Cardiac muscle cell (in vitro differentiated cells and primary cell): ENCODE results near the gene PDX1. TPM values are rescaled to one million over a fixed set of nuclear protein-coding genes. Genes with fewer than 3 reads are reported as not detected.

Experiments
- DNase-seq, 2 donors: peaks; one replicate each; pipeline versions ENCODE4 v3.0.0 to v3.0.0-alpha.2; 2010 to 2017; ENCODE audit warnings: low read depth in 1 of 2, low spot score in 1 of 2
- H3K27ac ChIP-seq: fragments of 200-600 bp; sonication (generic); 2 replicates; pipeline ENCODE4 v1.5.1; 2016
- H3K27me3 ChIP-seq: fragments of 200-600 bp; sonication (generic); 2 replicates; pipeline ENCODE4 v1.6.0; 2016; ENCODE audit warnings: control low read depth
- H3K36me3 ChIP-seq: fragments of 200-600 bp; sonication (generic); 2 replicates; pipeline ENCODE4 v1.5.1; 2016; ENCODE audit warnings: control low read depth
- H3K4me1 ChIP-seq: fragments of 200-600 bp; sonication (generic); 2 replicates; pipeline ENCODE4 v1.8.1; 2017; ENCODE audit warnings: low read depth, mild to moderate bottlenecking, mixed run types
- H3K4me3 ChIP-seq: fragments of 200-600 bp; sonication (generic); 2 replicates; pipeline ENCODE4 v1.5.1; 2016; ENCODE audit warnings: mild to moderate bottlenecking
- H3K9me3 ChIP-seq: fragments of 200-600 bp; sonication (generic); 2 replicates; pipeline ENCODE4 v1.5.1; 2017; ENCODE audit warnings: low read depth, mild to moderate bottlenecking, control low read depth
- polyA plus RNA-seq: library from polyadenylated mRNA; unstranded; fragments of >200 nt; fragmentation: Nextera tagmentation; extraction: Ambion mirVana; gene quantifications from 2 replicates; pipeline ENCODE4 v1.2.1, GENCODE V29; 2016
- total RNA-seq: library from RNA; depleted of rRNA; stranded (reverse); fragments of >200 nt; gene quantifications from 2 replicates; pipeline ENCODE4 v1.2.3, GENCODE V29; 2016
- TF ChIP-seq, protein P1 (sequence below): IDR thresholded peaks from 2 replicates; pipeline ENCODE4 v1.5.1; 2012; ENCODE audit warnings: low read depth, mild to moderate bottlenecking, low read length

The PDX1 gene
- total and polyA plus RNA-seq, 2 experiments from 2014 or later: not detected

DNA sequence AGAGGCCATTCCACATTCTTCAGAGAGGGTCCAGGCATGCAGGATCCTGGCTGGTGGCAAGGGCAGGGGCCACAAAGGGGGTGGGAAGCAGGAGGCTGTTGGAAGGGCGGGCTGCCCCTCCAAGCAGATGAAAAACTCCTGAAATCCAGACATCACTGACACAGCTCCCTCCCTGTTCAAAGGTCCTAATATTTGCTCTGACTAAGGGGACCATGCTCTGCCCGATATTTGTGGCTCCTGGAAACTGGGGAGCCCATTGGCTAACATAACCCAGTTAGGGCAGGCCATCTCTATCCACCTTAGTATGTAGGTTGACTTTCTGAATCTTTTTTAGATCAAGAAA, 52.6 kb downstream of the PDX1 start:
- H3K36me3 ChIP-seq: no peaks in the 10 kb centered on the region
- TF ChIP-seq, protein P1, sequence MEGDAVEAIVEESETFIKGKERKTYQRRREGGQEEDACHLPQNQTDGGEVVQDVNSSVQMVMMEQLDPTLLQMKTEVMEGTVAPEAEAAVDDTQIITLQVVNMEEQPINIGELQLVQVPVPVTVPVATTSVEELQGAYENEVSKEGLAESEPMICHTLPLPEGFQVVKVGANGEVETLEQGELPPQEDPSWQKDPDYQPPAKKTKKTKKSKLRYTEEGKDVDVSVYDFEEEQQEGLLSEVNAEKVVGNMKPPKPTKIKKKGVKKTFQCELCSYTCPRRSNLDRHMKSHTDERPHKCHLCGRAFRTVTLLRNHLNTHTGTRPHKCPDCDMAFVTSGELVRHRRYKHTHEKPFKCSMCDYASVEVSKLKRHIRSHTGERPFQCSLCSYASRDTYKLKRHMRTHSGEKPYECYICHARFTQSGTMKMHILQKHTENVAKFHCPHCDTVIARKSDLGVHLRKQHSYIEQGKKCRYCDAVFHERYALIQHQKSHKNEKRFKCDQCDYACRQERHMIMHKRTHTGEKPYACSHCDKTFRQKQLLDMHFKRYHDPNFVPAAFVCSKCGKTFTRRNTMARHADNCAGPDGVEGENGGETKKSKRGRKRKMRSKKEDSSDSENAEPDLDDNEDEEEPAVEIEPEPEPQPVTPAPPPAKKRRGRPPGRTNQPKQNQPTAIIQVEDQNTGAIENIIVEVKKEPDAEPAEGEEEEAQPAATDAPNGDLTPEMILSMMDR: no peak

DNA sequence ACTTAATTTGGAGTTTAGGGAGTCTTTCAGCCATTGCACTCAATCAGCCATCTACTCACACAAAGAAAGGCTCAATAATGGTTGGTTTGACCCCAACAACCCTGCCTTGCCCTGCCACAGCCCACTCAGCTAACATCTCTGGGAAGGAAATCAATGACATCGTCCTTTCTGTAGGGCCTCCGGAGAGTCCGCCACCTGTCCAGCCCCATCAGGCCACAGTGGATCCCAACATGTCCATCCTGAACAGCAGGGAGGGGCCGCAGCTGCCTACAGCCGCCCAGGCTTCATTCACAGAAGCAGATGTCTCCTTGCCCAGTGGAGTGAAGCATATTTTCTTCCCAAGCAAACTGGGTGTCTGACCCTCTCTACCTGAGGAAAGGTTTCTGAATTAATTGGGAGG, 53.5 kb downstream of the PDX1 start:
- Histone ChIP-seq H3K27me3 (peaks cover 100% of the 10 kb centered on the region), H3K4me1 (no peaks in the 10 kb centered on the region), H3K27ac (no peak overlapping the region), H3K36me3 (no peaks in the 10 kb centered on the region), H3K4me3 (no peak overlapping the region), H3K9me3 (no peaks in the 10 kb centered on the region)
- TF ChIP-seq, protein P1: no peak
- DNase-seq: no peak

More for the DNA sequence above, 52.6 kb downstream of the PDX1 start:
- H3K27ac ChIP-seq: no peak overlapping the region
- no peaks in the 10 kb centered on the region for H3K4me1 ChIP-seq
- H3K27me3 ChIP-seq: peaks cover 100% of the 10 kb centered on the region
- H3K9me3 ChIP-seq: no peaks in the 10 kb centered on the region
- H3K4me3 ChIP-seq: no peak overlapping the region
- DNase-seq: no peak

DNA sequence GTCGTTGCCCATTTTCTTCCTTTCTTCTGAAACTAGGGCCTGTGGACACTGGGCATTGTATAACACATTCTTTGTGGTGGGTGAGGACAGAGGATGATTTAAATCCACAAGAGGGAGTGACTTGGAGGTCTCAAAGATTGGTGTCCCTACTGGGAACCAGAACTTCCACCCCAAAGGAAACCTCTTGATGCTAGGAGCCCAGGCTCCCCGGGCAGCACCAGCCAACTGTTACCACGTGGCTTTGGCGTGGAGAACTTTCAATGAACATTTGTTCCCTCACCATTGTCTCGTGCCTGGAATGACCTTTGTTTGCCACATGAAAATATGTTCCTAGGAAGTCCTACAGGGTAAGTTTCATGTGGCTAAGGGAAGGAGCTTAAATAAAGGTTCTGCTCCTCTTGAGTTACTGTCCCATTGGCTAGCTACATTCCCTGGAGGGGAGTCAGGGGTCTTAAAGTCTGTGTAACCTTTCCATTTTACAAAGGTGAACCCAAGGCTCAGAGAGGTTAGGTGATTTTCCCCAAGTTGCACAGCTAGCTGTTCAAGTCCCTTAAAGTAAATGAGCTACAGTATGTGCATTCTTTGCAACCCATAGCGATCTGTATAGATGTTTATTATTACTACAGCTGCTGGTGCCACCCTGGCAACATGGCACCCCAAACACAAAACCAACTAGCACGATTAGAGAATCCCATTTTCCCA, 54.3 kb downstream of the PDX1 start:
- H3K4me1 ChIP-seq: no peaks in the 10 kb centered on the region
- DNase-seq: no peak

More for the DNA sequence above, 54.3 kb downstream of the PDX1 start:
- no peak overlapping the region for H3K27ac ChIP-seq
- H3K4me3 ChIP-seq: no peak overlapping the region
- peaks cover 100% of the 10 kb centered on the region for H3K27me3 ChIP-seq
- TF ChIP-seq, protein P1: no peak
- H3K36me3 ChIP-seq: no peaks in the 10 kb centered on the region
- H3K9me3 ChIP-seq: no peaks in the 10 kb centered on the region

Other genes starting within 250 kb of the PDX1 start
- not detected in 2 replicates for gene GSX1, start 127.5 kb upstream of the PDX1 start, total RNA-seq
- gene GSX1, start 127.5 kb upstream of the PDX1 start, polyA plus RNA-seq: not detected in 2 replicates
- gene CDX2, start 49.3 kb downstream of the PDX1 start, total RNA-seq: not detected in 2 replicates
- not detected in 2 replicates for gene CDX2, start 49.3 kb downstream of the PDX1 start, polyA plus RNA-seq
- not detected in 2 replicates for gene URAD, start 68.7 kb downstream of the PDX1 start, total RNA-seq
- gene URAD, start 68.7 kb downstream of the PDX1 start, polyA plus RNA-seq: not detected in 2 replicates
- gene FLT3, start 180.6 kb downstream of the PDX1 start, total RNA-seq: 0.06 TPM in 1 of 2 replicates, not detected in the other
- not detected in 2 replicates for gene FLT3, start 180.6 kb downstream of the PDX1 start, polyA plus RNA-seq
- gene PAN3, start 218.5 kb downstream of the PDX1 start, total RNA-seq: 13.9 and 25.1 TPM in 2 replicates
- gene PAN3, start 218.5 kb downstream of the PDX1 start, polyA plus RNA-seq: 7.8 and 8.6 TPM in 2 replicates